Activated T-cell treated with anti-CD3 and anti-CD28 coated beads, Interleukin-2, amount 50 U/mL, for 1 hour (primary cell): ENCODE results near the gene CLNS1A.
"Not testable (repeated sequence)": the region's sequence is repeated elsewhere in the genome, so short reads cannot be mapped to it uniquely, and the experiment has no call there.

Source experiments
- DNase-seq: peaks from one replicate; pipeline ENCODE4 v3.0.0-alpha.2; 2020

The CLNS1A gene

DNA sequence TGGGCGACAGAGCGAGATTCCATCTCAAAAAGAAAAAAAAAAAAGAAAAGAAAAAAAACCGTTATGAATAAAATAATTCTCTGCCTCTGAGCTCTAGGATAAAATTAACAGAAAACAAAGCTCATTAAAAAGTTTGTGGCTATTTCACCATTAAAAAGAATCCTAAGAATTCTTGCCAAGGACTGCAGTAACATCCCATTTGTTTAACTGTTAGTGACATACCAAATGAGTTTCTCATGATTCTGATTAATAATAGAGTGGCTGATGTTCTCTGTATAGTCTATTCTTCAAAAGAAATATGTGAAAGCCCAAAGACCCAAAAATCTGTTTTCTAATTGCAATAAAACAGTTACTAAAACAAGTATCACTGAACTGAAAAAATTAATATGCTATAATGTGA, 19.7 kb downstream of the CLNS1A start:
- no peak for DNase-seq

DNA sequence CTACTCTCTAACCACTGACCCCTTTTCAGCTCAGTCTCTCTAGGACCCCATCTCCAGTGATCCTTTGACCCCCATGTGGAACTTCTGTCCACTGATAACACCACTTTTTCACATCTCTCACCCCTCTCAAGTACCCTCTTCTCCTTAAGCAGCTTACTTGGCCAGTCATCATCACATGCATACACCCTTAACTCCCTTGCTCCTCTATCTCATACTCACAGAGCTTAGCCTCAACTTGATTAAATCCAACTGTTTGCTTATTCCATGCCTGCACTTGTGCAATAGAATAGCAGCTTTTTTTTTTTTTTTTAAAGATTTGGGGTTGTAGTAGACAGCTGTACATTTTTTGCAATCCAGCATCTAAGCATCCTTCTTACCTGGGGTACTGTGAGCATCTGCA, 25.7 kb downstream of the CLNS1A start:
- DNase-seq, result no peak

DNA sequence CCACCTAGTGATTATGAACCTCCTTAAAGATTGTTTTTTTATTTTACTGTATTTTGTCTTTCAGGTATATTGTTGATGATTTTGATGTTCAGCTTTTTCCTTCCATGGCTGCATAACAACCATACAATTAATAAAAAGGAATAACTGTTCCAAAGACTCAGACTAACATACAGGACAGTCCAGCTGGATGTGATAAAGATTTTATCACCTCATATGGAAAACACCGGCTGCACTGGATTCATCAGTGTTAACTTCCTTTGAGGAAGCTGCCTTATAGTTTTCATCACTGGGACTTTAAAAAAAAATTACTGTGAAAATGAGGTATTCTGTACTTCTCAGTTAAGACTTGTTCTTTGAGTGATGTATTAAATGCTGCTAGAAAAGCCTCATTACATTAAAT, 28.4 kb downstream of the CLNS1A start:
- DNase-seq, result no peak

DNA sequence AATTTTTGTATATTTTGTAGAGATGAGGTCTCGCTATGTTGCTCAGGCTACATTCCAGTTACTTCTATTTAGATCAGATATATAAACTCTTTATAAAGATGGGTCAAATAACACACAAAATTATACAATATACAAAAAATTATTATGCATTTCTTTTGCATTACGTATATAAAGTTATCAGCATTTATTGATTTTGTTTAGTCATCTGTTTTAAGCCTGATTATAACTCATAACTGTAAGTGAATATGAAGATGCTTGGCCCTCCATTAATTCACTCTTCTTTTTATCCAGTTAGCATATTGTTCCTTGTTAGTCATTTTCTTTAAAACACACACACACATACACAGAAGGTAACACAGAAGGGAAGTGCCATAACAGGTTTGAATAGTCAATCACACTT, 33.3 kb downstream of the CLNS1A start:
- no peak for DNase-seq

DNA sequence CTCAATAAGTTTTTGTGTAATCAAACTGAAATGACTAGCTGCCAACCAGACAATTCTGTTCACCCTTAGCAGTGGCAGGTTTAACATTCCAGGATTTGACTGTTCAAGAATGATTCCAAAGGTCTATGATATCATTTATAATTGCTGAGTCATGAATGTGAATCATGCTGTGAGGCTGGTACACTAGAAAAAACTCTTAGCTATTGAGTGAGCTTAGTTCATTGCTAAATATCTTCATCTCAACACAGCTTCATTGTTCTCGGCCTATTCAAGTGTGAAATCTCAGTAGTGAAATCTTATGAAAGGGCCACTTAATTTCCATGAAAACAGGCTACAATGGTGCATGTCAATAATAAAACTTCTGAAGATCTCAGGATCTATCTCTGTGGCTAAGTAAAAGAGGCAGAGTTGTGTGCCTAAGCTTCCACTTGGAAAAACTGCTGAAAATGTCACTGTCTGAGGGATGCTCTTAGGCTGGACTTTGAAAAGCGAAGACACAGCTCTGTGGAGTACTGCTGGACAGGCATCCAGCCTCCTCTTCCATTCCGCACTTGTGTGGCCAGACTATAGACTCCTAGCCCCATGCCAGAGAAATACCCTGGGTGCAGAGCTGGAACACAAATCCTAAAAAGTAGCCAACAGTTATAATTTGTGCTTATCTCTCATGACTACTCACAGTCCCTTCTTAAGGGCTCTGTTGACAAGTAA, 35.1 kb downstream of the CLNS1A start:
- DNase-seq, result no peak

DNA sequence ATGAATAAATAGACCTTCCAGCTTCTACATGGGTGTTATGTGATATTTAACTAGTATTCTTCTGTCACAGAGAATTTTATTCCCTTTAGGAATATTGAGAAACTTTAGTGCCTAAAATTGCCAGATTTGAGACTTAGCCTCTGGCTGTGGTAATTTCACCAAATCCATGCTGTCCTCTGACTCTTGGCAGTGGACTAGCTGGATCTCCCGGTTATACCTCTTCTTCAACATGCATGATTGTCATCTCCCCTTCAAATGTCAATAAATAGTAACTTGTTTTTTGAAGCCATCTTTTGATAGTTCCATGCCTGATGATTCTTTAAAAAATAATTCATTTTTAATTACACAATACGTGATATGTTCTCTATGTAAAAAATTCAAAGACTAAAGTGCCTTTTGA, 39.4 kb downstream of the CLNS1A start:
- no peak for DNase-seq

GRCh38 chr11:77596626-77597025, 41.0 kb downstream of the CLNS1A start:
- no peak for DNase-seq

DNA sequence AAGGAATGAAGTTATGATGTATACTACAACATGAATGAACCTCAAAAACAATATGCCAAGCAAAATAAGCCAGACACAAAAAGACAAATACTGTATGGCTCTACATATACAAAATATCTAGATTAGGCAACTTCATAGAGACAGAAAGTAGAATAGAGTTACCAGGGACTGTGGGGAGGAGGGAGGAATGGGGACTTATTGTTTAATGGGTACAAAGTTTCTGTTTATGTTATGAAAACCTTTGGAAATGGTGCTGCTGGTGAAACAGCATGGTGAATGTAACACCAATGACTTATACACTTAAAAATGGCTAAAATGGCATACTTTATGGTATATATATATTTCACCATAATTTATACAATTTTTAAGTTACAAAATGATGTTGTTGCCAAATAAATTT, 43.7 kb downstream of the CLNS1A start:
- no peak for DNase-seq

DNA sequence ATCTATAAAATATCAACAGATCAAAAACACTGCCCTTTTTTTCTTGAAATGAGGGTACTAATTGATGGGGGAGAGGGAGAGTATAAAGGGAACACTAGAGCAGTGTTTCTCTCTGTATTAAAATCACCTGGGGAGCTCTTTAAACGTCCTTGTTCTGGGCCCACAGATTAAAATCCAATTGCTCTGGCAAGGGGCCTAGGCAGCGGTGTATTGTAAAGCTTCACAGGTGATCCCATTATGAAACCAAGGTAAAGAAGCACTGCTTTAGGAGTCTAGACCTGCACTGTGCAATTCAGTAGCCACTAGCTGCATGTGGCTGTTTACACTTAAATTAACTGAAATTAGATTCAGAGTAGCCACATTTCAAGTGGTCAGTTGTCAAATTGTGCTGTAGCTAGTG, 44.9 kb downstream of the CLNS1A start:
- no peak for DNase-seq

- DNase-seq, result no peak
Measured at GRCh38 chr11:77590194-77590782, 47.3 kb downstream of the CLNS1A start.

DNA sequence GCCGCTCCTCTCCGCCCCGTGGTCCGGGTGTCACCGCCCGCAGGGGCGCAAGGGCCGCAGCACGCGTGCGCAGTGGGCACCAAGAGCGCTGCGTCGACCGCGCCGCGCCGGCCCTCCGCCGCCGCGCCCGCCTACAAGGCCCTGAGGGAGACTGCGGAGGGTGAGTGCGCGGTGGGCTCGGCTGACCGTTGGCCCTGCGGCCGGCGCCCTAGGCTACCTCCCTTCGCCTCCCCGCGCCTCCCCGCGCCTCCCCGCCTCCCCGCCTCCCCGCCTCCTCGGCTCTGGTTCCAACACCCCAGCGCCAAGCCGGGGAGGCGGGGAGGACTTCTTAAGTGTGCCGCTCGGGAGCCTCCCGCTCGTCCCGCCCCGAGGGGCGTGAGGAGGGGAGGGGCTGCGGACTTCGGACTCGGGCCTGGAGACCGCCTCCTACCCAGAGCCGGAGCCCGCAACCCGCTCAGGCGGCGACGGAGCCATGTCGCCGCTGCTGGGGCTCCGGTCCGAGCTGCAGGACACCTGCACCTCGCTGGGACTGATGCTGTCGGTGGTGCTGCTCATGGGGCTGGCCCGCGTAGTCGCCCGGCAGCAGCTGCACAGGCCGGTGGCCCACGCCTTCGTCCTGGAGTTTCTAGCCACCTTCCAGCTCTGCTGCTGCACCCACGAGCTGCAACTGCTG, 47.9 kb downstream of the CLNS1A start, which contains the start of gene AQP11:
Gene AQP11 (plus strand): TSS at position 433 of the 673 bp plus-strand sequence. CDS start 40 bp downstream, at position 473.
- DNase-seq, result peak; percentile 55

GRCh38 chr11:77589181-77589520, 48.4 kb downstream of the CLNS1A start:
- no peak for DNase-seq

DNA sequence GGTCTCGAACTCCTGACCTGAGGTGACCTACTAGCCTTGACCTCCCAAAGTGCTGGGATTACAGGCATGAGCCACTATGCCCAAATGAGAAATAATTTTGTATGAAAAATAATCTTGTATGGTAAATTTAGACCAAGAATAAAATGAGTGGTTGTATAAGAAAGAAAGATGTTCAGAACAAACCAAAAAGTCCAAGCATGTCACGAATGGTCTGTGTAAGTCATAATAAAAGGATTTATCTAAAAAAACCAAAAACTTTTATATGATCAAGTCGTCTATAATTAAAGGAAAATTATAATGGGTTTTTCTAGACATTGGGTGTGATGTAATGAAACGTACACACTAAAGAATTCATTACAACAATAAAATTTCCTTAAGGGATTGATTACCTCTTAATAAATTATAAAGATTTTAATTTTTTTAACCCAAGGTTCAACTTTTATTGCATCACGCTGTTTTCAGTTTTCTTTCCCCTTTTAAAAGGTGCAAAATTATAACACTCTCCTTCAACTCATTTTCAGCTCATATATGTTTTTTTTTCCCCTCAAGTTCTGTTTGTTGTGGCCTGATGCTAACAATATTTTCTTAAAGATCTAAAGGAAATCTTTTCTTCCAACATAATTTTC, 56.8 kb downstream of the CLNS1A start:
- DNase-seq, result no peak

- not testable (repeated sequence) for DNase-seq
Measured at GRCh38 chr11:77575428-77575827, 62.2 kb downstream of the CLNS1A start.

DNA sequence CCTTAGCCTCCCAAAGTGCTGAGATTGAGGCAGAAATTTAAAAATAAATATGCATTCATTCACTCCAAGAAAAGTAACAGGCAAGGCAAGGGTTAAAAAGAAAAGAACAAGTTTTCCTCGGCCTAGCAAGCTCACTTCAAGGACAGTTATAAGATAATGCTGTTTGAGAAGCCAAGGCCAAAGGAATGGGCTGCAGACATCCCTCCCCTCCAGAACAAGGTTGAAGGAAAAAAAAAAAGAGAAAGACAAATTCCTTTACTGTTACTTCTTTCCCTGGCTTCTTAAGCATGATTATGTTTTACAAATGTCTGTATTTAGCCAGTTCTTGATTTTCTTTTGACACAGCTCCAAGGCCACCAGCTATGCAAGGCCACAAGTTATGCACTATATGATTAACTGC, 66.7 kb downstream of the CLNS1A start:
- not testable (repeated sequence) for DNase-seq

DNA sequence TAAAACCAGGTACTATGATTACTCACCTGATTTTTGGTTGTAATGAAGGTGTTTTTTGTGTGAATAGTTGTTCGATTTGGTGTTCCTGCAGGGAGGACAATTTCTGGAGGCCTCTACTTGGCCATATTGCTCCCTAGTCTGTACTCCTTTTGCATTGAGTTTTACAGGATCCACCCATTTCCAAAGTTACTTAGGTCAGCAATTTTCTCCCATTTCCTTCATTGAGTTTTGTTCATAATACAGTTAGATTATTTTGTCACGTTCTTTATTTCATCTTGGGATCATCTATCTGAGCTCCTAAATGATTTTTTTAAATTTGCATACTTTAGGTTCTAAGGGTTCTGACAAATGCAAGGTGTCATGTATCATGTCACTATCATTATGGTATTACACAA, 67.9 kb downstream of the CLNS1A start:
- no peak for DNase-seq

- no peak for DNase-seq
Measured at GRCh38 chr11:77568916-77569675, 68.5 kb downstream of the CLNS1A start.

GRCh38 chr11:77568306-77568705, 69.3 kb downstream of the CLNS1A start:
- no peak for DNase-seq
